Activated CD8-positive, alpha-beta memory T cell treated with anti-CD3 and anti-CD28 coated beads for 1 hour (primary cell): ENCODE results near the gene ACTL6B.

Experiments
- DNase-seq, 2 donors: peaks; one replicate each; pipeline ENCODE4 v3.0.0-alpha.2; 2020; ENCODE audit warnings: low read depth in 1 of 2; ENCODE audit errors: extremely low read depth in 1 of 2

Gene ACTL6B

DNA sequence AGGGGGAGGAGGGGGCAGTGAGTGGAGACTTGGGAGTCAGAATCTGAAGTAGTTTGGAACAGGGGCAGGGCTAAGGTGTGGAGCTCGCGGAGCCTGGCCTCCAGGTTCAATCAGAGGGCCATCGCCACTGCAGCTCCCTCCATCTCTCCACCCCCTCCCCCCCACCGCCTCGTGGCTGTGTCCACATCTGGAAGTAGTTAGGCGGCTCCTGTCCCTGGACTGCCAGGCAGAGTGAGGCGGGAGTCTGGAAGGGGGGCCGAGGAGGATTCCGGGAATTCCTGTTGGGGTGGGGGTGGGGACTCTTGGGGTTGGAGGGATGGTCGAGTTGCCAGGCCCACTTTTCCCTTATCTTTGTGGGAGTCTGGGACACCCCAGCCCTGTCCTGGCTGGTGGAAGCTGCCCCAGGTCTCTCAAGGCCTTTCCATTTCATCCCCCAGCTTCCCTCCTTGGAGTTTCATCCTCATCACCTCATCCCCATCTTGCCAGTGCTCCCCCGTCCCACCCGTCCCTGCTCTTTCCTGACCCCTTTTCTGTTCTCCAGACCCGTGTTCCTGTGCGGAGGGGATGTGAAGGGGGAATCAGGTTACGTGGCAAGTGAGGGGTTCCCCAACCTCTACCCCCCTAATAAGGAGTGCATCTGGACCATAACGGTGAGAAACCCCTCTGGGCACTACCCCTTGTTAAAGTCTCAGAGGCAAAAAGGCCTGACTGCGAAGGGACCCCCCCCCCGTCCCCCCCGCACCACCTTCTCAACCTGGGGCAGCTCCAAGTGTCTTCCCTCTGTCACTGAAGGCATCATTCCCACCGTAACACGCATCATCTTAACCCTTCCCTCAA, 53.1 kb downstream of the ACTL6B start:
- no peak for DNase-seq

DNA sequence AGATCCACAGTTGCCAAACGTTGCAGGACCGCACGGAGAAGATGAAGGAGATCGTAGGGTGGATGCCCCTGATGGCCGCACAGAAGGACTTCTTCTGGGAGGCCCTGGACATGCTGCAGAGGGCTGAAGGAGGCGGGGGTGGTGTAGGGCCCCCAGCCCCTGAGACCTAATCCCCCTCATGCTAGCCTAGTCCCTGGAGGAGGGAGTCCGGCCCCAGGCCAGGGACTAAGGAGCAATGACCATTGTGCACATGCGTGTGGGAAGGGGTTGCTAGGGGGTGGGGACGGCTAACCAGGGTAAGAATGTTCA, 55.6 kb downstream of the ACTL6B start:
- DNase-seq, result no peak

DNA sequence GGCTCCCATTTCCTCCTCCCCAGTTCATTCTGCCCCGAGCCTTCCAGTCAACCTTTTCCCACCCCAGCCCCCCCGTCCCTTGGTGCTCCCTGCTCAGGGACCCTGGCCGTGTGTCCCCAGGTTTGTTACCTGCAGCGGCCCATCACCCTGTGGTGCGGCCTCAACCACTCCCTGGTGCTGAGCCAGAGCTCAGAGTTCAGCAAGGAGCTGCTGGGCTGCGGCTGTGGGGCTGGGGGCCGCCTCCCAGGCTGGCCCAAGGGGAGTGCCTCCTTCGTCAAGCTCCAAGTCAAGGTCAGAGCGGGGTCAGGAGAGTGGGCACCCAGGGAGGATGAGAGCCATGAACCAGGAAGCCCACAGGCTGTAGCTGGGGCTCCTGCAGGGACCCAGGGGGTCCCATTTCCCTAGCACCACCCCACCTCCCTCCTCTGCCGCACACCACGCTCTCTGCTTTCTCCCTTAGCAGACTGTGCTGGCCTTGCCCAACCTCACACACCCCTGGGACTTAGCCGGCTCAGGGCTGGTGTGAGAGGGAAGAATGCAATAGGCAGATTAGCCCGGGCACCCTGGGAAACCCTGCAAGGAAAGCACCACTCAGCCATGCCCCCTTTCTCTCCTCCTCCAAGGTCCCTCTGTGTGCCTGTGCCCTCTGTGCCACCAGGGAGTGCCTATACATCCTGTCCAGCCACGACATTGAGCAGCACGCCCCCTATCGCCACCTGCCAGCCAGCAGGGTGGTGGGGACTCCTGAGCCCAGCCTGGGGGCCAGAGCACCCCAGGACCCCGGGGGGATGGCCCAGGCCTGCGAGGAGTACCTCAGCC, 56.1 kb downstream of the ACTL6B start:
- no peak for DNase-seq

DNA sequence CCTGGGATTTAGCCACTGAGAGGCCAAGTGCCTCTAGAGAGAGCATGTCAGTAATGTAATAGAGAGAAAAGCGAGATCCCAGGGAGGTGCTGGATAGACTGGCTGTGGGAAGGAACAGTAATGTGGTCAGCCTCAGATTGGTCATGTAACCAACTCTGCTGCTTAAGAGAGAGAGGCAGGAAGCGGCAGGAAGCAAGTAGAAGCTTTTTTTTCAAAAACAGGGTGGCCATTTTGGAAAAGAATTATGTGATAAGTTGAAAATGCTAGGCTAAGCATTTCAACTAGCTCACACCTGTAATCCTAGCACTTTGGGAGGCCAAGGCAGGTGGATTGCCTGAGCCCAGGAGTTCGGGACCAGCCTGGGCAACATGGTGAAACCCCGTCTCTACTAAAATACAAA, 57.8 kb downstream of the ACTL6B start:
- no peak for DNase-seq

DNA sequence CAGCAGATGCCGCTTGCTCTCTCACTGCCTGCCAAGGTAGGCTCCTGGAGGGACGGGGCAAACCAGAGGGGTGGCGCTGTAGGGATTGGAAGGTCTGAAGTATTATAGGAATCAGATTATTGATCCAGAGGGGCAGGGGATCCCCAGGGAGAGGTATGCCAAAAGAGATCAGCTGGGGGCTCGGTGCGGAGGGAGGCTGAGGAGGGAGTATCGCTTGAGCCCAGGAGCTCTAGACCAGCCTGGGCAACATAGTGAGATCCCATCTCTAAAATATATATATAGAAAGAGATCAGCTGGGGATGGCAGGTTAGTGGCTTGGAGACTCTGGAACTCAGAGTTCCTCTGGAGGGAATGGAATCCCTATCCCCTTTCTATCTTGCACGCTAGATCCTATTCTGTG, 61.1 kb downstream of the ACTL6B start:
- DNase-seq, result no peak
